ENCODE data around the gene TNFAIP1.
"Not testable (repeated sequence)": the region's sequence is repeated elsewhere in the genome, so short reads cannot be mapped to it uniquely, and the experiment has no call there.

TNFAIP1 gene
- long read RNA-seq, donor 1, transcript TNFAIP1-201 (7 exons, 3,627 nt): major isoform, 10 of 59 reads
- long read RNA-seq, donor 1, partial matches to known transcripts: 49 of 59 reads
- long read RNA-seq, donor 1, other reads (novel, unspliced or antisense): 0 of 59 reads
- long read RNA-seq, donor 2, partial matches to known transcripts: 12 of 34 reads
- long read RNA-seq, donor 2, other reads (novel, unspliced or antisense): 21 of 34 reads
- long read RNA-seq, donor 3, partial matches to known transcripts: 13 of 27 reads
- long read RNA-seq, donor 3, other reads (novel, unspliced or antisense): 11 of 27 reads
- long read RNA-seq, donor 4, transcript TNFAIP1-201 (7 exons, 3,627 nt): major isoform, 8 of 8 reads
- long read RNA-seq, donor 4, partial matches to known transcripts: 0 of 8 reads
- long read RNA-seq, donor 4, other reads (novel, unspliced or antisense): 0 of 8 reads
- long read RNA-seq, donor 5, transcript TNFAIP1-201 (7 exons, 3,627 nt): major isoform, 13 of 56 reads
- long read RNA-seq, donor 5, partial matches to known transcripts: 5 of 56 reads
- long read RNA-seq, donor 5, other reads (novel, unspliced or antisense): 38 of 56 reads
- long read RNA-seq, donor 6, transcript TNFAIP1-201 (7 exons, 3,627 nt): major isoform, 13 of 20 reads
- long read RNA-seq, donor 6, partial matches to known transcripts: 6 of 20 reads
- long read RNA-seq, donor 6, other reads (novel, unspliced or antisense): 0 of 20 reads
- long read RNA-seq, donor 7: 0 reads
- long read RNA-seq, donor 8, transcript TNFAIP1-201 (7 exons, 3,627 nt): major isoform, 7 of 82 reads
- long read RNA-seq, donor 8, partial matches to known transcripts: 36 of 82 reads
- long read RNA-seq, donor 8, other reads (novel, unspliced or antisense): 39 of 82 reads

- peak; percentile 92 for DNase-seq
These were observed at the start of gene TNFAIP1, which contains the start of gene IFT20 for GRCh38 chr17:28335201-28335958. Gene TNFAIP1, plus strand, starts transcription at chr17:28335761. Its CDS starts 3,761 bp downstream, at chr17:28339522. Gene IFT20, minus strand, starts transcription at chr17:28335472. Its CDS starts 3,487 bp downstream, at chr17:28331985.

- no peak for DNase-seq
These were observed 49.6 kb upstream of the TNFAIP1 start for GRCh38 chr17:28285965-28286364.

DNA sequence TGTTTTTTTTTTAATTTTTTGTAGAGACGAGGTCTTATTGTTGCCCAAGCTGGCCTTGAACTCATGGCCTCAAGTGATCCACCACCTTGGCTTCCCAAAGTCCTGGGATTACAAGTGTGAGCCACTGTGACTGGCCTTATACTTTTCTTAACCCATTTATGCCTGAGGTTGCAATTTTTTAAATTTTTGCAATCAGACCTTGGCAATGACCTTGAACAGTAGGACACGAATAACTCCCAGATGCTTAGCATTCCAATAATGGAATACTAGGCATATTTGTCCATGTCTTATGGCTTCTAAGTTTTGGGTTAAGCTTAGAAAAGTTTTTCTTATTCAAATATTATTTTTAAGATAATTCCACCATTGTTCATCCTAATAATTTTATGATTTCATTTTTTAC, 44.9 kb upstream of the TNFAIP1 start:
- DNase-seq: no peak

DNA sequence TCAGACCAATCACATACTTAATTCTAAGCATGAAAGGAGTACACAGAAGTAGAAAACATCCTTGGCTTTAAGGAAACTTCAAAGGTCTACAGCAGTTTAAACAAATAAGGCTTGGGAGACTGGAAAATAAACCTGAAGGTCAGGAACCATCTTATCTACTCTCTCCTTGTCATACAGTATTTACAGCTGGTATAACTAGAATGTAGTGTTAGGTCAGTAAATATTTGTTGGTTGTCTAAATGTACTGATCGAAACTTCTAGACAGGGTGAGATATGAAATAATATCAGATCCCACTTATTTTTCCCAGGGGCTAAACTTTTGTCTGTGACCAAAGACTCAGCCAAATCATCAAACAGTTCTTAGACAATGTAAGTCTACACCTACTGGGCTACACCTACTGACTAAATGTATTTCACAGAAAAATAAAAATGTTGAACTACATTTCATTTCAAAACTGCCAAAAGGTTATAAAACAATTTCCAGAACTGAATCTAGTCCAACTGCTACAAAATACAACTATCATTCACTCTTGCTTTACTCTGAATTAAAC, 43.7 kb upstream of the TNFAIP1 start:
- no peak for DNase-seq

DNA sequence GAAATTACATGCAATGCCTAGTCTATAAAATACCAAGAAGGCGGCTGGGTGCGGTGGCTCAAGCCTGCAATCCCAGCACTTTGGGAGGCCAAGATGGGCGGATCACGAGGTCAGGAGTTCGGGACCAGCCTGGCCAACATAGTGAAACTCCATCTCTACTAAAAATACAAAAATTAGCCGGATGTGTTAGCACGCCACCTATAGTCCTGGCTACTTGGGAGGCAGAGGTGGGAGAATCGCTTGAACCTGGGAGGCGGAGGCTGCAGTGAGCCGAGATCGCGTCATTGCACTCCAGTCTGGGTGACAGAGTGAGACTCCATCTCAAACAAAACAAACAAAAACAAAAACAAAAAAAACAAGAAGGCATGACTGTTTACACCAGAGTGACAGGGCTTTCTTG, 42.7 kb upstream of the TNFAIP1 start:
- DNase-seq: not testable (repeated sequence)

DNA sequence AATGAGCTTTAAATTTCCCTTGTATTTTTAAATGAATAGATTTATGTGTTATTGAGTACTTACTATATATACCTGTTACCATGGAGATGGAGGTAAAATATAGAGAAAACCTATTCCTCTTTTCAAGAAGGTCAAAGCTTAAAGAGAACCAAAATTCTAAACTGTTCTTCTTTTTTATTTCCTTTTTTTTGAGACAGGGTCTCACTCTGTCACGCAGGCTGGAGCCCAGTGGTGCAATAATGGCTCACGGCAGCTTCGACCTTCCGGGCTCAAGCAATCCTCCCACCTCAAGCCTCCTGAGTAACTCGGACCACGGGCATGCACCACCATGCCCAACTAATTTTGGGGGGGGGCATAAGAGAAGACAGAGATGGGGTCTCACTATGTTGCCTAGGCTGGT, 41.6 kb upstream of the TNFAIP1 start:
- DNase-seq: no peak

GRCh38 chr17:28295677-28296578, 39.6 kb upstream of the TNFAIP1 start:
- DNase-seq: no peak

DNA sequence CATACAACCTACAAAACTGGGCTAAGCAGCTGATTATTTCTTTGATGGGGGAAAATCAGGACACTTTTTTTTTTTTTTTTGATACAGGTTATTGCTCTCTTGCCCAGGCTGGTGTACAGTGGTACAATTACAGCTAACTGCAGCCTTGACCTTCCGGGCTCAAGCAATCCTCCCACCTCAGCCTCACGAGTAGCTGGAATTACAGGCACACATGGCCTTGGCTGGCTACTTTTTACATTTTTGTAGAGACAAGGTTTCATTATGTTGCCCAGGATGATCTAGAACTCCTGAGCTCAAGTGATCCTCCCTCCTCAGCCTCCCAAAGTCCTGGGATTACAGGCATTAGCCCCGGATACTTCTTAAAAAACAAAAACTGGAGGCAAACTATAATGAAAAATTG, 37.1 kb upstream of the TNFAIP1 start:
- DNase-seq: no peak

DNA sequence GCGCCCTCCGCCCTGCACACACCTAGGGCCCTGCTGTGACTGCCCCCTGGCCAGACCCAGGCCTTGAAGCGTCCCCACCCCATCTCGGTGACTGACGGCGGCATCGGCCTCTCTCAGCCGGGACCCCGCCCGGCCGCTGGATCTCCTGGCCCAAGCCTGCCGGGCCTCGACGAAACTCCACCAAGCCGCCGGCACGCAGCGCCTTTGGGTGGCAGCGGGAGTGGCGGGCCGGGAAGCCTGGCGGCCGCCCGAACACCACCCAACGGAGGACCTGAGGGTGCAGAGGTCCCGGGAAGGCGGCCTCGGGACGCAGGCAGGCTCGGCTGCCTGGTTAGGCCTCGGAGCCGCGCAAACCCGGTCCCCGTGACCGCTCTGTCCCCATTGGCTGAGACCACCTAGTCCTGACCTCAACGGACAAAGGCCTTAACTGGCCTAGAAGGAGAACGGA, 28.6 kb upstream of the TNFAIP1 start:
- peak; percentile 59 for DNase-seq

DNA sequence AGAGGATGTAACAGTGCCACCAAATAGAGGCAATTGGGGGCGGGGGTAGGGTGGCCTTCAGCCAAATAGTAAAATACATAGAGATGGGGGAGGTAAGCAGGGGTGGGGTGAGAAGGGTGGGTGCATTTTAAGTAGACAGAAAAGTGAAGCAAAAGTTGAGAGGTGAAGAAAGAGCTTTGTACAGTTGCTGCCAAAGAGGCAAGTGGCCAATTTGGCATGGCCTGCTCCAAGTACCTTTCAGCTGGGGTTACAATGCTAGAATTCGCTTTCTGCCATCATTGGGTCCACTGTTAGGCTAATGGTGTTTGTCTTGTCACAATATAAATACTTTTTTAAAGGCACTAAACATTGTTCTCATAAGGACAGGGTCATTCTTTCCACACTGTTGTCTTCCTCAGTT, 21.7 kb upstream of the TNFAIP1 start:
- no peak for DNase-seq

GRCh38 chr17:28315846-28316705, 19.5 kb upstream of the TNFAIP1 start:
- DNase-seq: no peak

DNA sequence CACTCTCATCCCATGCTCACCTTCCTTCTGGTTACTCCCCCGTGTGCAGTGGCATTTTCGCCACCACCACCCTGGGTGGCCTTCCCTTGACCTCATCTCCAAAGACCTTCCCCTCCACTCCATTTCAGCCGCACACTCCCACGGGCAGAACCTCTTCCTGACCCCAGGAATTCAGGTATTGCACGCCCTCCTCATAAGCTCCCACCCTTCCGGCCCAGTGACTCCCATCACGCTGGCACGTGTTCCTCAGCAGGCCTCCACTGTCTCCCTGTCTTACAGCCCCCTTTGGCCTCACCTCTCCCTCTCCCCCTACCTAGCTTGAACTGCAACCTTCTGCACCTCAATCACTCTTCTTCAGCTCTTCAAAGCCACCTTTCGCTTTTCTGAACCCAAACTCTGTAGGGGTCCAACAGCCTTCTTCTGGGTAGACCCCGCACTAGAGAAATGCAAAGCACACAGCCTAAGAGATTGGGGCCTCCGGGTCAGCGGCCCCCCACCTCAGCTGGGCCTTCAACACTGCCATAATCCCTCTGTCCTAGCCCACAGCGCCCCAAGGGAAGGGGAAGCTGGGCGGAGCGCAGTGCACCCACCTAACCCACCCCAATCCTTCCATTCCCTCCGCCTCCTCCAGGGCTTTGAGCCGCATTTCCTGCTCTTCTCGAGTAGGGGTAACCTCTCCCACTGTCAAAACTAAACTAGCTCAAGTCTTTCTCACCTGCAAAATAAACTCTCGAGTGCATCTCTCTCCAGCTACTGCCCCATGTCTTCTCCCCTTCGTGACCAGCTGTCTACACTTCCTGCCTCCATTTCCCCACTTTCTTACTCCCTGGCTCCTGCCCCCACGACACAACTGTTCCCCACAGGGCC, 18.2 kb upstream of the TNFAIP1 start:
- no peak for DNase-seq

DNA sequence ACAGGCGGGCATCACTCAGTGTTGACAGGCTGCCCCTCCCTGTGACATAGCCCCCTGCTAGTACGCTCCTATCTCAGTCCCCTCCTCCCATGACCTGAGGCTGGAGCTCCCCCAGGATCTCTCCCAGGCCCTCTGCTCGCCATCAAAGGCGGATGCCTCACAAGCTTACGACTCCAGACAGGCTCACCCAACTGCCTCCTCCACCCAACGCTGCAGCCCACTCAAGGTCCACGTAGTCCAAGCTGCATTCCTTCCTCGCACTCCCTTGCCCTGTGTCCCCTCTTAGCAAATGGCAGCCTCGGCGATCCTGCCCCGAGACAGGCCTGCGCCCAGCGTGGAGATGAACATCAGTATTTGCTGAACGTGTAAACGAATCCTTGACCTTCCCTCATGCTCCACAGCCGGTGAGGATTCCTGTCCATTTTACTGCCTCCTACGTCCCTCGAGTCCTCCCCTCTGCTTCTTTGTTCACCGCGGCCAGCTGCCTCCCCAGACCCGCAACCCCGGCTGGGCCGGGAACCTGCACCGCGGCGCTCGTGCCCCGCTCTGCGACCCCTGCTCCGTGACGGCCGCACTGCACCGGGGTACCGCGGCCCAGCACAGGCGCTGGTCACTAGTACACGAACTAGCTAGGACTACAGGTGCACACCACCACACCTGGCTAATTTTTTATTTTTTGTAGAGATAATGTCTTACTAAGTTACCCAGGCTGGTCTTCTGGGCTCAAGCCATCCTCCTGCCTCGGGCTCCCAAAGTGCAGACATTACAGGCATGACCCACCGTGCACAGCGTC, 17.4 kb upstream of the TNFAIP1 start:
- no peak for DNase-seq

GRCh38 chr17:28318759-28319597, 16.6 kb upstream of the TNFAIP1 start, which contains the start of gene TMEM97:
Gene TMEM97, plus strand, starts transcription at chr17:28319200. Its CDS starts 40 bp downstream, at chr17:28319240.
- peak; percentile 95 for DNase-seq

DNA sequence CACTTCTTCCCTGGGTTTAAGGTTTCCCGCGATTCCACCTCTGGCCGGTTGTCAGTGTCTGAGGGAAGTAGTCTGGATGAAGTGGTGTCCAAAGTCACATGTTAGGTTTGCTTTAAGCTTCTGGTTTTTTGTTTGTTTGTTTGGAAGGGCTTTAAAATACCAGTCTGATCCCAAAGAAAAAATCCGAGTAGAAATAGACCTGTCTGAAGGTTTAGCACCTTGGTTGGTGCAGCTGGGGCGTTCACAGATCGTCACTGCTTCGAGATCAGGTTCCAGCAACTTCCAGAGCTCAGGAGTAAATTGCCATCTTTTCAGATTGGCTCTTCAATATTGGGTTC, 16.0 kb upstream of the TNFAIP1 start:
- DNase-seq: no peak

- DNase-seq: no peak
These were observed 15.1 kb upstream of the TNFAIP1 start for GRCh38 chr17:28320215-28321061.
